NCI-H1417 treated with DMSO at 0.1 percent for 48 hours (cell line): ENCODE measurements around the gene HLA-DQB1.

Source experiments
- DNase-seq: peaks from one replicate; lab custom pipeline; 2025; lab: John Stamatoyannopoulos, UW

HLA-DQB1 gene

GRCh38 chr6:32625137-32625536, 41.3 kb downstream of the HLA-DQB1 start:
- DNase-seq, result no peak

DNA sequence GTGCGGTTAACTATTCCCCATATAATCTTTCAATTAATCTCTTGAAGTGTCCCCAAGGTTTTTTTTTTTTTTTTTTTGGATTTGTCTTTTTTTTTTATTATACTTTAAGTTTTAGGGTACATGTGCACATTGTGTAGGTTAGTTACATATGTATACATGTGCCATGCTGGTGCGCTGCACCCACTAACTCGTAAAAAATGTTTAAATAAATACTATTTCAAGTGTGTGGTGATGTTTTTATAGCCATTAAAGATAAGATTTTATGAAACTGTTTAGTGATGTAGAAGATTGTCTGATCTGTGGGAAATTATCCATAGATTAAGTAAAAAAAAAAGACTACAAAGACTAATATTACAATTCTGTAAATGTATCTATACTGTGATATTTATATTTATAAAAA, 41.9 kb downstream of the HLA-DQB1 start:
- DNase-seq, result no peak

DNA sequence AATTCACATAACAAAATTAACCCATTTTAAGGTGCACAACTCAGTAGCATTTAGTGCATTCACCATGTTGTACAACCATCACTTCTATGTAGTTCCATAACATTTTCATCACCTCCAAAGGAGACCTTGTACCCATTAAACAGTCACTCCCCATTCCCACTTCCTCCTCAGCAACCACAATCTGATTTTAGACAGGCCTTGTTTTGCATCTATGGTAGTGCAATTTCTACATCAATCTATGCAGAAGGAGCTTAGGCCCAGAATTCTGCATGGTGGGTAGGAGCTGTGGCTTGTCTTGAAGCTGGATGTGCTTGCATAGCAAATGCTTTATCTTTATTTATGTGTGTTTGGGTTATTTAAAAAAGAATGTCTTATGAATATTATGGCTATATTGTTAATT, 42.8 kb downstream of the HLA-DQB1 start:
- no peak for DNase-seq

DNA sequence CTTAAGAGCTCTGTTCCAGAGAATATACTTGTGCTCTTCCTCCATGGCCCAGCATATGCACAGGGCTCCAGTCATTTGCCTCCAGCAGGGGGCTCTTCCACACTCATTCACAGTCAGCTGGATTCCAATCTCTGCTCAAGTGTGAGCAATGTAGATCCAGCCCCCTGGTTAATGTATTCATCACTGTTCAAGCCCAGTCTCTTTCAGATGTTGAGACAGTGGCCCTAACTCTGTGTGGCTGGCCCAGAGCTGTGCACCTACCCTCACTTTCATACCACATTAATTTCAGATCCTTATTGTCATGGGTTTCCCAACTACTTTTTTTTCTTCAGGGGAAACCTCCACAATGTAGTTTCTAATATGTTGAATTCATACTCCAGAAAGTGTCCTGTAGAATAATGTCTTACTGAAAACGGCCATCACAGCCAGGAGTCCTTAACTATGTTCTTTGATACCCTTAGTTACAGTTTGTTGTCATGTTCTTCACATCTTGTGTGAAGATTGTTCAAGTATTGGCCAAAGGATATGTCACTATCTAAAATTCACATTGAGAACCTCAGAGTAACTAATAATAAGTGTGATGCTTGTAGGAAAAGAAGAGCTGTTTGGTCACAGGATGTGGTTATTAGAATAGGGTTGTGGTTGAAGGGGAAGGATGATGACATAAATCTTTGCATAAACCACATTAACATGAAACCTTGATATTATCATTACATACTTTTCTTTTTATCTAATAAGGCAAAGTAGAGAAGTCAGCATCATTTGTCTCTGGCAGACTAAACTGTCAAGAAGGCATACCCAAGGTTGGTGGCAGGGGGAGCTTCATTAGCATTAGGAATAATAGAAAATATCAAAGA, 43.7 kb downstream of the HLA-DQB1 start:
- DNase-seq, result no peak

GRCh38 chr6:32621372-32621771, 45.1 kb downstream of the HLA-DQB1 start:
- no peak for DNase-seq

- no peak for DNase-seq
Observed at GRCh38 chr6:32617751-32618150, 48.7 kb downstream of the HLA-DQB1 start.

DNA sequence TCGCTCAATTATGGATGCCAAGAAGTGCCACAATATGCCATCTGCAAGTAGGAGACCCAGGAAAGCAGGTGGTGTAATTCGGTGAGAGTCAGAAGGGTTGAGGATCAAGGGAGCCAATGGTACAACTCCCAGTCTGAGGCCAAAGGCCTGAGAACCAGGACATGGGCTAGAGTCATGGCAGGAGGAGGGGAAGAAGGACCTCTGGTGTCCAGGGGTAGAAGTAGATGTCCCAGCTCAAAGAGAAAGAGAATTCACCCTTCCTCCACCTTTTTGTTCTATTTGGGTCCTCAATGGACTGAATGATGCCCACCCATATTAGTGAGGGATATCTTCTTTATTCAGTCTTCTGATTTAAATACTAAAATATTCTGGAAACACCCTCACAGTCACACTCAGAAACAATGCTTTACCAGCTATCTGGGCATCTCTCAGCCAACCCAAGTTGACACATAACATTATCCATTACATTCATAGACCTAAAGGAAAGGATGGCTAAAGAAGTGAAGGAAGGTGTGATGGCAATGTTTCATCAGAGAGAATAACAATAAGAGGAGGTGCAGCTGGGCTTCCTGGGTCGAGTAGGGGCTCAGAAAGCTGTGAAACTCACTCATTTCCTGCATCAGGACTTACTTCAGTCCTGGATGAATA, 50.4 kb downstream of the HLA-DQB1 start:
- no peak for DNase-seq

DNA sequence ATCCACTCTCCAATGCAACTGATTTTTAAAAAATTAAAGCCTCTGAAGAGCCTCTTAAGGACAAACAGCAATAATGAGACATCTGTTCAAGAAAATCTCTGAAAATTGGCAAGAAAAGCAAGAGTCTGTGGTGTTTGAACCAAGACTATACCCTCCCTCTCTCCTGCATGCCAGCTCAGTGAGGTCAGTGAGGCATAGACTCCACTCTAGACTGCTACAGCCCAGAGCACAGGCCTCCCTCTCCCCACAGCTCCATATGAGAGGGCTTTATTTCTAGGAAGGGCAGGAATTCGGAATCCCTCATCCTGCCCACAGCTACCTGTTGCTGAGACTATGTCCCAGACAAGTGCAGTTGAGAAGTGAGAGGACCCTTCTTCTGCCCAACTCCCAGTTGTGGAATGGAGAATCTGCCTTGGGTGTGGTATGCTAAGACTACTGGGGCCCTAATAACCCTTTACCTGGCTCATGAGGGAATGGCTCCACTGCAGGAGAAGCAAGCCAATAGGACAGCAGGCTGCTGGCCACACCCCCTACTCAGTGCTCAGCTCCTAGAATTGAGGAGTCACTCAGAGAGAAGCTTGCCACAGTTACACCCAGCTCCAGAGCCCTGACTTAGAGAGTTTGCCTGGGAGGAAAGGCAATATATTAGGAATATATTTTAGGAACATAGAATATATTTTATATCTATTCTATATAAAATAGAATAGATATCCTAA, 51.9 kb downstream of the HLA-DQB1 start:
- DNase-seq, result no peak

DNA sequence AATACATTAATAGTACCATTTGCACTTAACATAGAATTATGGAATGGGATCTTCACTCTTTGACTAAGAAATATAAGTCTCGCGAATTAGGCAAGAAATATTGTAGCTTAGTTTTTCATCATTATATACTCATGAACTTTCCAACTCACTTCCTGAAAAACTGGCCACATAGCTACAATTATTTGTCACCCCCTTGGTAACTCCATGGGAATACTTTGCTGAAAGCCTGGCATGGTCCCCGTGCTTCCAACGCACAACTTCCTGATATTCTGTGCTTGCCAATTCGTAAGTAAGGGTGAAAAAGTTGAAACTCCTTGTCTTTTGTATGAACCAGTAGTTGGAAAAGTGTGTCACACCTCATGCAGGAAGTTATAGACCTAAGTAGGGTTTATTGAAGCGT, 53.0 kb downstream of the HLA-DQB1 start:
- DNase-seq, result no peak

DNA sequence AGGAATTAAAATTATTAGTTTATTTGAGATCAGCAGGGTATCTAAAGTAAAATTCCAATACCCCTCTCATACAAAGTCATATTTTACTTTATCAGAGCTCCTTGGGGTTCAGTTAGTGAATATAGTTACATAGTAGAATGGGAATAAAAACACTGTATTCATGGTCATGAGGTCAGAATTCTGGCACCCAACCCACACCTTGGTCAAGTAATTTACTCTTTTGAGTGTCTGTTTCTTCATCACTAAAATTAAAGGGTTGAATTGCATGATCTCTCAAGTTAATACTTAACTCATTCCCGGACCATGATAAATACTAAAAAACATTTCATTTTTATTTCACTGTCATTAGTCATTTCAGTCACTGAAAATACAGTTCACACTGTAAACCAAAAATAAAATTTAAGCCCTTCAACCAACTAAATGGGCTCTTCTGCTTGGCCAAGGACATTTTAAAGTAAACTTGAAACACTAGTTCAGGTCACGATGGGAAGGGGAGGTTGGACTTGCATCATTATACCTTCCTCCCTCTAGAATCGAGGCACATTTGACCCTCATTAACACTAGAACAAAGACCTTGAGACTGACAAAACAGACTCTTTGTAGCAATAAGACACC, 55.7 kb downstream of the HLA-DQB1 start:
- DNase-seq, result no peak

GRCh38 chr6:32609731-32610640, 56.5 kb downstream of the HLA-DQB1 start:
- no peak for DNase-seq
